Measurements from ENCODE around the gene IER5L.

- TF ChIP-seq ZNF776 (tag by site-specific recombination; IDR thresholded peaks at IDR 0.05; ENCODE audit: borderline replicate concordance) (no peak), SCRT1 (tag by site-specific recombination; IDR thresholded peaks at IDR 0.05; ENCODE audit: borderline replicate concordance) (no peak), ZBTB1 (tag by site-specific recombination; IDR thresholded peaks at IDR 0.05) (peak; percentile 59; the same call in 1 of the 2 replicates), ZNF248 (tag by site-specific recombination; IDR thresholded peaks at IDR 0.05) (no peak), ATF2 (tag by site-specific recombination; IDR thresholded peaks at IDR 0.05; ENCODE audit: low read depth) (no peak), PRDM10 (tag by site-specific recombination; IDR thresholded peaks at IDR 0.05) (peak; percentile 39), ZSCAN30 (tag by site-specific recombination; IDR thresholded peaks at IDR 0.05) (peak; percentile 97), ZNF239 (tag by site-specific recombination; IDR thresholded peaks at IDR 0.05) (no peak), CTCF (tag by site-specific recombination; IDR thresholded peaks at IDR 0.05) (no peak), ZNF350 (tag by site-specific recombination; IDR thresholded peaks at IDR 0.05) (no peak), ZNF274 (IDR thresholded peaks at IDR 0.05; ENCODE audit: low read length) (no peak), ZNF274 (tag by site-specific recombination; IDR thresholded peaks at IDR 0.05; ENCODE audit: borderline replicate concordance) (no peak), REST (tag by site-specific recombination; IDR thresholded peaks at IDR 0.05) (no peak)
These were observed 38.1 kb downstream of the IER5L start for GRCh38 chr9:129139993-129140396.
